ENCODE data around the gene LRMDA.

LRMDA gene

DNA sequence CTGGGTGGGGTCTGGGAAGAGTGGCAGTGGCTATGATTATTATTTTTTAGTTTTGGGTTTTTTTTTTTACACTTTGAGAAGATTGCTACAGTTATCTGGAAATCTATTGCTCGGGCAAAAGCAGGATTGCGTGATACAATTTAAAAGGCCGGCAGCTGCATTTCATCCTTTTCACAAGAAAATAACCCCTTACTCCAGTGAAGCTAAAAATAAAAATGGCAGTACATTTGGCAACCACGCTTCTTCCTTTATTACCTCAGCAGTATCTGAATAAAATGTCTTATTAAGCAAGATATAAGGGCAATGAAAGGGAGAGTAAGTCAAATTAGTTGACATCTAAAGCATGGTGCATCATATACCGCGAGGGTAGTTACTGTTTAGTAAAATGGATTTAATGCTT, 496.8 kb downstream of the LRMDA start:
- Histone ChIP-seq H2AFZ (ENCODE audit: low read depth, low read length) (no peak overlapping the region), H3K4me2 (ENCODE audit: insufficient read depth, low read length) (no peak overlapping the region), H3K4me1 (ENCODE audit: insufficient read depth, low read length) (no peaks in the 10 kb centered on the region), H3K27ac (ENCODE audit: low read length) (no peak overlapping the region), H3K9ac (ENCODE audit: low read depth, low read length) (no peak overlapping the region), H4K20me1 (ENCODE audit: insufficient read depth, low read length) (no peaks in the 10 kb centered on the region), H3K9me3 (ENCODE audit: insufficient read depth, low read length, severe bottlenecking) (no peaks in the 10 kb centered on the region), H3K36me3 (ENCODE audit: insufficient read depth, low read length) (no peaks in the 10 kb centered on the region), H3K27me3 (ENCODE audit: insufficient read depth, low read length, poor library complexity) (peaks cover 4% of the 10 kb centered on the region), H3K79me2 (ENCODE audit: insufficient read depth, low read length) (no peaks in the 10 kb centered on the region), H3K4me3 (ENCODE audit: low read depth in 1 of 2, low read length in 2 of 2) (no peak overlapping the region)
- no peak for DNase-seq
- TF ChIP-seq, protein P1, sequence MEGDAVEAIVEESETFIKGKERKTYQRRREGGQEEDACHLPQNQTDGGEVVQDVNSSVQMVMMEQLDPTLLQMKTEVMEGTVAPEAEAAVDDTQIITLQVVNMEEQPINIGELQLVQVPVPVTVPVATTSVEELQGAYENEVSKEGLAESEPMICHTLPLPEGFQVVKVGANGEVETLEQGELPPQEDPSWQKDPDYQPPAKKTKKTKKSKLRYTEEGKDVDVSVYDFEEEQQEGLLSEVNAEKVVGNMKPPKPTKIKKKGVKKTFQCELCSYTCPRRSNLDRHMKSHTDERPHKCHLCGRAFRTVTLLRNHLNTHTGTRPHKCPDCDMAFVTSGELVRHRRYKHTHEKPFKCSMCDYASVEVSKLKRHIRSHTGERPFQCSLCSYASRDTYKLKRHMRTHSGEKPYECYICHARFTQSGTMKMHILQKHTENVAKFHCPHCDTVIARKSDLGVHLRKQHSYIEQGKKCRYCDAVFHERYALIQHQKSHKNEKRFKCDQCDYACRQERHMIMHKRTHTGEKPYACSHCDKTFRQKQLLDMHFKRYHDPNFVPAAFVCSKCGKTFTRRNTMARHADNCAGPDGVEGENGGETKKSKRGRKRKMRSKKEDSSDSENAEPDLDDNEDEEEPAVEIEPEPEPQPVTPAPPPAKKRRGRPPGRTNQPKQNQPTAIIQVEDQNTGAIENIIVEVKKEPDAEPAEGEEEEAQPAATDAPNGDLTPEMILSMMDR (IDR thresholded peaks at IDR 0.05; ENCODE audit: borderline replicate concordance, extremely low read depth, low read length, poor library complexity, severe bottlenecking), result no peak
- TF ChIP-seq EZH2 (IDR thresholded peaks at IDR 0.05; ENCODE audit: borderline replicate concordance, low read depth, low read length, severe bottlenecking), result no peak
- ATAC-seq (ENCODE audit: insufficient read depth, low read depth), result no peak

DNA sequence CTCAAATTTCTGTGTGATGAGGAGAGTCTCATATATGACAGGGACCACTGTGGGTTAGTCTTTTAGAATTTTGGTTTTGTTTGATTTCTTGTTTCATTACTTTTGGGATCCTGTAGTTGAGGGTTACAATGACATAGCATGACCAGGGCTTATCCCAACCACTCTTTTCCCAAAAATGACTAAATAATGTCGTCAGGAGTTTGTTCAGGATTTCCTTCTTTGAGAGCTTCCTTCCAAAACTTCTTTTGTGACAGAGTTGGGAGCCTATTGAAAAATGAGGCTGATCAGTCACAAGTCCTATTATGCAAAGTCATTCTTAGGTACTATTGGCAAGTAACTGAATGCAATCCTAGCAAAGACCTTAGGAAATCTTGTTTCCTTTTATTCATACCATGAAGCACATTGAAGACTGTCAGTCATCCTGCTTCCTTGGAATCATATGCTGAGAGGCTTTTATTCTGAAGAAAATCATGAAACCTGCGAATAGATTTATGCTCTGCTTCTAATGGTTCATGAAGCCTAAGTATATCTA, 498.3 kb downstream of the LRMDA start:
- no peak for ATAC-seq (ENCODE audit: insufficient read depth, low read depth)
- Histone ChIP-seq H2AFZ (ENCODE audit: low read depth, low read length) (no peak overlapping the region), H3K4me1 (ENCODE audit: insufficient read depth, low read length) (no peaks in the 10 kb centered on the region), H3K36me3 (ENCODE audit: insufficient read depth, low read length) (no peaks in the 10 kb centered on the region), H3K9ac (ENCODE audit: low read depth, low read length) (no peak overlapping the region), H3K9me3 (ENCODE audit: insufficient read depth, low read length, severe bottlenecking) (no peaks in the 10 kb centered on the region), H3K27ac (ENCODE audit: low read length) (no peak overlapping the region), H3K27me3 (ENCODE audit: insufficient read depth, low read length, poor library complexity) (peaks cover 4% of the 10 kb centered on the region), H3K4me3 (ENCODE audit: low read depth in 1 of 2, low read length in 2 of 2) (no peak overlapping the region), H3K4me2 (ENCODE audit: insufficient read depth, low read length) (no peak overlapping the region), H3K79me2 (ENCODE audit: insufficient read depth, low read length) (no peaks in the 10 kb centered on the region), H4K20me1 (ENCODE audit: insufficient read depth, low read length) (no peaks in the 10 kb centered on the region)
- TF ChIP-seq EZH2 (IDR thresholded peaks at IDR 0.05; ENCODE audit: borderline replicate concordance, low read depth, low read length, severe bottlenecking), result no peak
- TF ChIP-seq, protein P1 (IDR thresholded peaks at IDR 0.05; ENCODE audit: borderline replicate concordance, extremely low read depth, low read length, poor library complexity, severe bottlenecking), result no peak
- DNase-seq, result no peak

DNA sequence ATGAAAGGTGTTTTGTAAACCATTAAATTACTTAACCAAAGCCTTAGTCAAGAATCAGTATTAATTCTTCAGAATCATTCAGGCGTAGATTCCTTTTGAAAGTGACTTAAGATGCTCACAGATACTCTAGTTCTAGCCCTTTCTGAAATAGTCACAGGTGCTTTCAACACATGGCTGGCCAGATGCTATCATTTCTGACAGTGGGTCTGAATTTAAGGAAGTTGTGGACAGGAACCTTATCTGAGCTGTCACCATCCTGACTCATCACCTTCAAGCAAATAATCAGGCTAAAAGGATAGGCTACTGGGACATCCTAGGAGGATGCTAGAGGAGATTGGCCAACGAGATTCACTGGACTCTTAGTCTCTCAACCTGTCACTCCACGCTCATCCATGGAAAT, 501.5 kb downstream of the LRMDA start:
- H2AFZ ChIP-seq (ENCODE audit: low read depth, low read length), result no peak overlapping the region
- H3K36me3 ChIP-seq (ENCODE audit: insufficient read depth, low read length), result no peaks in the 10 kb centered on the region
- H3K4me3 ChIP-seq (ENCODE audit: low read depth in 1 of 2, low read length in 2 of 2), result no peak overlapping the region
- no peaks in the 10 kb centered on the region for H3K4me1 ChIP-seq (ENCODE audit: insufficient read depth, low read length)
- no peak for DNase-seq
- no peak overlapping the region for H3K4me2 ChIP-seq (ENCODE audit: insufficient read depth, low read length)
- H3K79me2 ChIP-seq (ENCODE audit: insufficient read depth, low read length), result no peaks in the 10 kb centered on the region
- H4K20me1 ChIP-seq (ENCODE audit: insufficient read depth, low read length), result no peaks in the 10 kb centered on the region
- H3K9ac ChIP-seq (ENCODE audit: low read depth, low read length), result no peak overlapping the region
- no peak overlapping the region for H3K27ac ChIP-seq (ENCODE audit: low read length)
- TF ChIP-seq, protein P1 (IDR thresholded peaks at IDR 0.05; ENCODE audit: borderline replicate concordance, extremely low read depth, low read length, poor library complexity, severe bottlenecking), result no peak
- no peak for TF ChIP-seq EZH2 (IDR thresholded peaks at IDR 0.05; ENCODE audit: borderline replicate concordance, low read depth, low read length, severe bottlenecking)
- ATAC-seq (ENCODE audit: insufficient read depth, low read depth), result no peak
- peaks cover 4% of the 10 kb centered on the region for H3K27me3 ChIP-seq (ENCODE audit: insufficient read depth, low read length, poor library complexity)
- no peaks in the 10 kb centered on the region for H3K9me3 ChIP-seq (ENCODE audit: insufficient read depth, low read length, severe bottlenecking)

DNA sequence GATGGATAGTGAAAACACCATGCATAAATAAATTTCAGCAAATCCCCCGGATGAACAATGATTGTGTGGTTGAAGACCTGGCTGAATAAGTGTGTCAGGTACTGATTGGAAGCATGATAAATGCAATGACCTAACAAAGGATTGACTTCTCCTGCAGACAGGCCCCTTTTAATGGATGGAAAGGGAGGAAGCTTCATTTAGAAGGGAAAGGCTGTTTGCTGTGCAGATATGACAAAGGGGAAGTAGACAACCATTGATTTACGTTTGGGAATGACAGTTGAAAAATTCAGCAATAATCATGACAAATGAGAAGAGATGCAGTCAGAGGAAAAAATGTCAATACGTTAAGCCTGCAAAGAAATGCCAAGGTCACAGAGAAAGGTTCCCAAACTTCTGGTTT, 503.8 kb downstream of the LRMDA start:
- H3K4me1 ChIP-seq (ENCODE audit: insufficient read depth, low read length), result no peaks in the 10 kb centered on the region
- H2AFZ ChIP-seq (ENCODE audit: low read depth, low read length), result no peak overlapping the region
- H3K4me3 ChIP-seq (ENCODE audit: low read depth in 1 of 2, low read length in 2 of 2), result no peak overlapping the region
- H3K9me3 ChIP-seq (ENCODE audit: insufficient read depth, low read length, severe bottlenecking), result no peaks in the 10 kb centered on the region
- H3K27ac ChIP-seq (ENCODE audit: low read length), result no peak overlapping the region
- no peak overlapping the region for H3K9ac ChIP-seq (ENCODE audit: low read depth, low read length)
- no peaks in the 10 kb centered on the region for H3K36me3 ChIP-seq (ENCODE audit: insufficient read depth, low read length)
- no peaks in the 10 kb centered on the region for H4K20me1 ChIP-seq (ENCODE audit: insufficient read depth, low read length)
- DNase-seq (no peak), ATAC-seq (ENCODE audit: insufficient read depth, low read depth) (no peak)
- no peaks in the 10 kb centered on the region for H3K79me2 ChIP-seq (ENCODE audit: insufficient read depth, low read length)
- no peak overlapping the region for H3K4me2 ChIP-seq (ENCODE audit: insufficient read depth, low read length)
- H3K27me3 ChIP-seq (ENCODE audit: insufficient read depth, low read length, poor library complexity), result peaks cover 4% of the 10 kb centered on the region
- no peak for TF ChIP-seq EZH2 (IDR thresholded peaks at IDR 0.05; ENCODE audit: borderline replicate concordance, low read depth, low read length, severe bottlenecking)
- TF ChIP-seq, protein P1 (IDR thresholded peaks at IDR 0.05; ENCODE audit: borderline replicate concordance, extremely low read depth, low read length, poor library complexity, severe bottlenecking), result no peak

Data from DND-41 (cell line).